Measurements from ENCODE around the gene KCNQ1.

Gene KCNQ1

DNA sequence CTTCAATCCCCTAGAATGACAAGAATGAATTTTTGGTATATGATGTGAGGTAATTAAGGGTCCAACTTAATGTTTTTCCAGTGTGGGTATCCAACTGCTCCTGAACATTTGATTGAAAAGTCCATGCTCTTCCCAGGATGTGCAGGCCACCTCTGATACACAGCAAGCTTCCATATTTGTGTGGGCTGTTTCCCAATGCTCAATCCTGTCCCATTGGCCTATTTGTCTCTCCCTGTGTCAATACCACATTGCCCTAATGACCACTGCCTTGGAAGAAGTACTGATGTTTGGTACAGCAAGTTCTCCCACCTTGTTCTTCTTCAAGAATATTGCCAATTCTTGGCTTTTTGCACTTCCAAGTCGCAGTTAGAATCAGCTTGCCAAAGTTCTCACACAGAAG lies 212.1 kb downstream of the KCNQ1 start:
- TF ChIP-seq, protein P1, sequence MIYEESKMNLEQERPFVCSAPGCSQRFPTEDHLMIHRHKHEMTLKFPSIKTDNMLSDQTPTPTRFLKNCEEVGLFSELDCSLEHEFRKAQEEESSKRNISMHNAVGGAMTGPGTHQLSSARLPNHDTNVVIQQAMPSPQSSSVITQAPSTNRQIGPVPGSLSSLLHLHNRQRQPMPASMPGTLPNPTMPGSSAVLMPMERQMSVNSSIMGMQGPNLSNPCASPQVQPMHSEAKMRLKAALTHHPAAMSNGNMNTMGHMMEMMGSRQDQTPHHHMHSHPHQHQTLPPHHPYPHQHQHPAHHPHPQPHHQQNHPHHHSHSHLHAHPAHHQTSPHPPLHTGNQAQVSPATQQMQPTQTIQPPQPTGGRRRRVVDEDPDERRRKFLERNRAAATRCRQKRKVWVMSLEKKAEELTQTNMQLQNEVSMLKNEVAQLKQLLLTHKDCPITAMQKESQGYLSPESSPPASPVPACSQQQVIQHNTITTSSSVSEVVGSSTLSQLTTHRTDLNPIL (CRISPR knock-in tag; IDR thresholded peaks at IDR 0.05; ENCODE audit: low read depth): no peak
- no peak for TF ChIP-seq OSR1 (CRISPR knock-in tag; IDR thresholded peaks at IDR 0.05)
- no peak for TF ChIP-seq PPARA (CRISPR knock-in tag; IDR thresholded peaks at IDR 0.05; ENCODE audit: borderline replicate concordance)
- no peak for TF ChIP-seq TOX (CRISPR knock-in tag; IDR thresholded peaks at IDR 0.05; ENCODE audit: borderline replicate concordance)
- TF ChIP-seq ZNF8 (CRISPR knock-in tag; IDR thresholded peaks at IDR 0.05): no peak
- no peak for TF ChIP-seq ZNF70 (CRISPR knock-in tag; IDR thresholded peaks at IDR 0.05)
- no peak for ATAC-seq

DNA sequence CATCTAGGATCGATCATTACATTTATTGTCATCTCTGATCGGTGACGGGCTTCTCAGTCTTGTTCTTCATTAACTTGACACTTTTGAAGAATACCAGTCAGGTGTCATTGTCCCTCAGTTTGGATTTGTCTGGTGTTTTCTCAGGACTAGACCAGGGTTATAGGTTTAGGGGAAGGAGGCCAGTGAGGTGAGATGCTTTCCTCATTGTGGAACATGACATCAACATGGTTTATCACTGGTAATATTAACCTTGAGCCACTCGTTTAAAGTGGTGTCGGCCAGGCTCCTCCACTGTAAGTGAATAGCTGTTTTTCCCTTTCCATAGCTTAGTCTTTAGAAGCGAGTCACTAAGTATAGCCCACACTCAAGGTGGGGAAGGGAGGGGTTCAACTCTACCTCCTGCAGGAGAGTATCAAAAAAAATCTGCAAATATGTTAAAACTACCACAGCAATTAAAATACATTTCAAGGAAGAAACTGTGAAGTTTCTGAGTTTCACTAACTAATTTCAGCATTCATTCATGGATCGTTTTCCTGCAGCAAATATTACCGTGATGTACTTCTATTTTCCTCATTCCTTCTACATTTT lies 213.0 kb downstream of the KCNQ1 start:
- ATAC-seq: no peak
- TF ChIP-seq OSR1 (CRISPR knock-in tag; IDR thresholded peaks at IDR 0.05) (no peak), RARB (CRISPR knock-in tag; IDR thresholded peaks at IDR 0.05) (no peak), ARNTL (CRISPR knock-in tag; IDR thresholded peaks at IDR 0.05; ENCODE audit: borderline replicate concordance, low read depth) (no peak), ZFP30 (CRISPR knock-in tag; IDR thresholded peaks at IDR 0.05) (no peak), CSDC2 (CRISPR knock-in tag; IDR thresholded peaks at IDR 0.05) (no peak), ESRRG (CRISPR knock-in tag; IDR thresholded peaks at IDR 0.05) (no peak), TOX (CRISPR knock-in tag; IDR thresholded peaks at IDR 0.05; ENCODE audit: borderline replicate concordance) (no peak), ZNF70 (CRISPR knock-in tag; IDR thresholded peaks at IDR 0.05) (no peak), PPARA (CRISPR knock-in tag; IDR thresholded peaks at IDR 0.05; ENCODE audit: borderline replicate concordance) (no peak), SNAI2 (CRISPR knock-in tag; IDR thresholded peaks at IDR 0.05) (no peak), ISL1 (CRISPR knock-in tag; IDR thresholded peaks at IDR 0.05) (no peak), BACH2 (CRISPR knock-in tag; IDR thresholded peaks at IDR 0.05; ENCODE audit: borderline replicate concordance) (no peak)
- TF ChIP-seq, protein P1 (CRISPR knock-in tag; IDR thresholded peaks at IDR 0.05; ENCODE audit: low read depth): no peak

DNA sequence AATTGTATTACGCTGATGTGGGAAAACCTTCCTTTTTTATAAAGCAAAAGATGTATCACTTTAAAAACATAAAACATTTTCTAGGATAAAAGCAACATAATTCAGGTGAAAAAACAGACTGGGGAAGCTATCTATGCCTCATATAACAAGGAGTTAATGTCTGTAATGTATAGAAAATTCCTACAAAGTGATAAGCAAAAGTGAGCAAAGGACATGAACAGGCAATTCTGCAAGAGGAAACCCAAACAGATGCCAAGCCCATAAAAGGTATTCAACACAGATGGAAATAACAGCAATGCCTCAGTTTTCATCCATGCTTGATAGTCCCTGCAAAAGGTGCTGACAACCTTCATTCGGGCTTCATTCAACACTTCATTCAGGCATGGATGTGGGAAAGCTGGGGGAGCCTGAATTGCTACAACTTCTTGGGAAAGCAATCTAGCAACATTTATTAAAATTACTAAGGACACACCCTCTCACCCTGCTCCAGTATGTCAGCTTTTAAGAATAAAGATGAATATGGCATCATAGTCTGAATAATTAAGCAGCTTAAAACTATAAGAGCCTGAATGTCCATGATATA lies 215.6 kb downstream of the KCNQ1 start:
- no peak for ATAC-seq
- TF ChIP-seq ZFP3 (CRISPR knock-in tag; IDR thresholded peaks at IDR 0.05): no peak
- no peak for TF ChIP-seq ESRRG (CRISPR knock-in tag; IDR thresholded peaks at IDR 0.05)
- TF ChIP-seq ZNF565 (CRISPR knock-in tag; conservative IDR thresholded peaks at IDR 0.05; ENCODE audit: low read depth): no peak
- TF ChIP-seq TOX (CRISPR knock-in tag; IDR thresholded peaks at IDR 0.05; ENCODE audit: borderline replicate concordance): no peak
- no peak for TF ChIP-seq ZNF8 (CRISPR knock-in tag; IDR thresholded peaks at IDR 0.05)
- no peak for TF ChIP-seq ISL1 (CRISPR knock-in tag; IDR thresholded peaks at IDR 0.05)
- no peak for TF ChIP-seq CSDC2 (CRISPR knock-in tag; IDR thresholded peaks at IDR 0.05)
- TF ChIP-seq RARB (CRISPR knock-in tag; IDR thresholded peaks at IDR 0.05): no peak

DNA sequence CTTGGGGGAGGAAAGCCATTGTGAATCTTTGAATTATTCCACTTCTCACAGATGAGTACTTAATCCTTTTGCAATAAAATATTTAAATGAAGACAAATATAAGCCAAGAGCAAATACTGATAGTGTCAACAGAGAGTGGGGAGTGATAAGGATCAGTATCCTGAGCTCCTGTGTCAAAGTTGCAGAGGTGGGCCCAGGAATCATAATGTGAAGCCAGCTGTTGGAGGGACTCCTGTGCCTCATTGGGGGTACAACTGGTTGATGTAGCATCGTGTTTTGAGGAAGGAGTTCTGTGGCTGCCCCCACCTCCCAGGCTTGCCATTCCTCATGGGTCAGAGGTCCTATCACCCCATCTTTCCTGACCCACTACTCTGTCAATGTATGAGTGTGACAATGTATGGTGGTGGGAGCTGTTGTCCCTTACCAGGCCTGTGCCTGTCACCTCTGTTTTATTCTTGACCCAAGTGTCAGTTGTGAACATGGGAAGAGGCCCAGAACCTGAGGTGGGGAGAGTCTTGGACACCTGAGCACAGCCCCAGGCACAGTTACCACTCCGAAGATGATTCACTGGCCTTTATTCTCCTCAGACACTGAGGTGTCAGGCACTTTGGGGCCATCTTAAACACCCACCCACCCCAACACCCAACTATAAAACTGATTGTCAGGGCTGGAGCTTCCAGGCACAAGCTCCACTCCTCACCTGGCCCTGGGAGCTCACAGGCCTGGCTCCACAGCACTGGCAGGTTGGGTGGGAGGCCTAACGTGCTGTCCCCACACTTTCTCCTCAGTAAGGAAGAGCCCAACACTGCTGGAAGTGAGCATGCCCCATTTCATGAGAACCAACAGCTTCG lies 216.6 kb downstream of the KCNQ1 start:
- no peak for ATAC-seq
- TF ChIP-seq TOX (CRISPR knock-in tag; IDR thresholded peaks at IDR 0.05; ENCODE audit: borderline replicate concordance): no peak
- TF ChIP-seq OSR1 (CRISPR knock-in tag; IDR thresholded peaks at IDR 0.05): no peak
- no peak for TF ChIP-seq ZNF70 (CRISPR knock-in tag; IDR thresholded peaks at IDR 0.05)
- no peak for TF ChIP-seq BACH2 (CRISPR knock-in tag; IDR thresholded peaks at IDR 0.05; ENCODE audit: borderline replicate concordance)
- no peak for TF ChIP-seq TCF4 (CRISPR knock-in tag; IDR thresholded peaks at IDR 0.05; ENCODE audit: borderline replicate concordance)
- no peak for TF ChIP-seq GLIS3 (CRISPR knock-in tag; IDR thresholded peaks at IDR 0.05)
- TF ChIP-seq ZFP3 (CRISPR knock-in tag; IDR thresholded peaks at IDR 0.05): no peak
- TF ChIP-seq ZNF565 (CRISPR knock-in tag; conservative IDR thresholded peaks at IDR 0.05; ENCODE audit: low read depth): no peak
- no peak for TF ChIP-seq ESRRG (CRISPR knock-in tag; IDR thresholded peaks at IDR 0.05)
- TF ChIP-seq CSDC2 (CRISPR knock-in tag; IDR thresholded peaks at IDR 0.05): no peak
- TF ChIP-seq, protein P2, sequence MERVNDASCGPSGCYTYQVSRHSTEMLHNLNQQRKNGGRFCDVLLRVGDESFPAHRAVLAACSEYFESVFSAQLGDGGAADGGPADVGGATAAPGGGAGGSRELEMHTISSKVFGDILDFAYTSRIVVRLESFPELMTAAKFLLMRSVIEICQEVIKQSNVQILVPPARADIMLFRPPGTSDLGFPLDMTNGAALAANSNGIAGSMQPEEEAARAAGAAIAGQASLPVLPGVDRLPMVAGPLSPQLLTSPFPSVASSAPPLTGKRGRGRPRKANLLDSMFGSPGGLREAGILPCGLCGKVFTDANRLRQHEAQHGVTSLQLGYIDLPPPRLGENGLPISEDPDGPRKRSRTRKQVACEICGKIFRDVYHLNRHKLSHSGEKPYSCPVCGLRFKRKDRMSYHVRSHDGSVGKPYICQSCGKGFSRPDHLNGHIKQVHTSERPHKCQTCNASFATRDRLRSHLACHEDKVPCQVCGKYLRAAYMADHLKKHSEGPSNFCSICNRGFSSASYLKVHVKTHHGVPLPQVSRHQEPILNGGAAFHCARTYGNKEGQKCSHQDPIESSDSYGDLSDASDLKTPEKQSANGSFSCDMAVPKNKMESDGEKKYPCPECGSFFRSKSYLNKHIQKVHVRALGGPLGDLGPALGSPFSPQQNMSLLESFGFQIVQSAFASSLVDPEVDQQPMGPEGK (CRISPR knock-in tag; IDR thresholded peaks at IDR 0.05; ENCODE audit: borderline replicate concordance): no peak
- TF ChIP-seq PPARA (CRISPR knock-in tag; IDR thresholded peaks at IDR 0.05; ENCODE audit: borderline replicate concordance): no peak
- TF ChIP-seq ZNF8 (CRISPR knock-in tag; IDR thresholded peaks at IDR 0.05): no peak

DNA sequence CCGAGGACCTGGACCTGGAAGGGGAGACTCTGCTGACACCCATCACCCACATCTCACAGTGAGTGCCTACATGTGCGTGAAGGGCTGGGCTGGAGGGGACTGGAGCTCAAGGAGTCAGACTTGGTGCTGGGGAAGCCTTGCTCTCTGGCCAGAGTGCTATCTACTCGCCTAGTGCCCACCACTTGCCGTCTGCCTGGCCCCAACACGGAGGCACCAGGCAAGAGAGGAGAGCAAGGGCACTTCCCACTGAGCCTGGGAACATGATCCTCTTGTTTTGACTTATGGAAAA lies 217.2 kb downstream of the KCNQ1 start:
- TF ChIP-seq ZFP30 (CRISPR knock-in tag; IDR thresholded peaks at IDR 0.05): no peak
- TF ChIP-seq BACH2 (CRISPR knock-in tag; IDR thresholded peaks at IDR 0.05; ENCODE audit: borderline replicate concordance): no peak
- TF ChIP-seq RARB (CRISPR knock-in tag; IDR thresholded peaks at IDR 0.05): no peak
- TF ChIP-seq, protein P3, sequence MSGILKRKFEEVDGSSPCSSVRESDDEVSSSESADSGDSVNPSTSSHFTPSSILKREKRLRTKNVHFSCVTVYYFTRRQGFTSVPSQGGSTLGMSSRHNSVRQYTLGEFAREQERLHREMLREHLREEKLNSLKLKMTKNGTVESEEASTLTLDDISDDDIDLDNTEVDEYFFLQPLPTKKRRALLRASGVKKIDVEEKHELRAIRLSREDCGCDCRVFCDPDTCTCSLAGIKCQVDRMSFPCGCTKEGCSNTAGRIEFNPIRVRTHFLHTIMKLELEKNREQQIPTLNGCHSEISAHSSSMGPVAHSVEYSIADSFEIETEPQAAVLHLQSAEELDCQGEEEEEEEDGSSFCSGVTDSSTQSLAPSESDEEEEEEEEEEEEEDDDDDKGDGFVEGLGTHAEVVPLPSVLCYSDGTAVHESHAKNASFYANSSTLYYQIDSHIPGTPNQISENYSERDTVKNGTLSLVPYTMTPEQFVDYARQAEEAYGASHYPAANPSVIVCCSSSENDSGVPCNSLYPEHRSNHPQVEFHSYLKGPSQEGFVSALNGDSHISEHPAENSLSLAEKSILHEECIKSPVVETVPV (CRISPR knock-in tag; IDR thresholded peaks at IDR 0.05): no peak
- TF ChIP-seq GLIS3 (CRISPR knock-in tag; IDR thresholded peaks at IDR 0.05): no peak
- TF ChIP-seq ZC3H10 (CRISPR knock-in tag; IDR thresholded peaks at IDR 0.05): no peak
- no peak for TF ChIP-seq ZNF8 (CRISPR knock-in tag; IDR thresholded peaks at IDR 0.05)
- ATAC-seq: no peak

Data from SK-N-SH treated with all-trans-retinoic acid at 6 μM for 48 hours (cell line).